CD4-positive, alpha-beta memory T cell (primary cell): Measurements from ENCODE around the gene CKAP4. TPM values are rescaled to one million over a fixed set of nuclear protein-coding genes. Genes with fewer than 3 reads are reported as not detected.

Experiments
- CTCF ChIA-PET: fragments of 350-600 bp; sonication (Branson Sonifier 250); formaldehyde crosslinking; loops from one replicate; lab custom pipeline; 2021; ENCODE audit warnings: inconsistent platforms; ENCODE audit not compliant: partially characterized antibody; lab: Charles Lee
- POLR2A ChIA-PET: fragments of 350-600 bp; sonication (Branson Sonifier 250); formaldehyde crosslinking; loops from one replicate; lab custom pipeline; 2021; ENCODE audit not compliant: partially characterized antibody; lab: Charles Lee
- DNase-seq, 5 donors: peaks; one replicate each; pipeline versions ENCODE4 v3.0.0 to v3.0.0-alpha.2; 2020 to 2022; ENCODE audit warnings: mixed read lengths in 1 of 5
- H3K27ac ChIP-seq: one replicate; pipeline ENCODE4 v1.7.0; 2013; ENCODE audit warnings: low read depth, low read length
- H3K27me3 ChIP-seq: 2 replicates; pipeline ENCODE4 v1.7.0; 2013; ENCODE audit warnings: mild to moderate bottlenecking, low read length, moderate library complexity; ENCODE audit not compliant: insufficient read depth
- H3K36me3 ChIP-seq: 2 replicates; pipeline ENCODE4 v1.7.0; 2013; ENCODE audit warnings: mild to moderate bottlenecking, low read length, moderate library complexity; ENCODE audit not compliant: insufficient read depth
- H3K4me1 ChIP-seq: 2 replicates; pipeline ENCODE4 v1.7.0; 2013; ENCODE audit warnings: mild to moderate bottlenecking, low read length, moderate library complexity; ENCODE audit not compliant: insufficient read depth
- H3K4me3 ChIP-seq, 2 donors: one replicate each; pipeline ENCODE4 v1.7.0; 2013; ENCODE audit warnings: low read length in 2 of 2, mild to moderate bottlenecking in 1 of 2
- H3K9me3 ChIP-seq, 2 donors: one replicate each; pipeline ENCODE4 v1.7.0; 2013; ENCODE audit warnings: low read length in 2 of 2, control low read depth in 1 of 2; ENCODE audit not compliant: control insufficient read depth in 1 of 2
- H3K27ac Mint-ChIP-seq, 7 donors: one replicate each; pipeline ENCODE4 v1.8.0; 2020 to 2021; ENCODE audit warnings: mixed read lengths in 7 of 7, mild to moderate bottlenecking in 6 of 7, inconsistent platforms in 3 of 7, moderate library complexity in 3 of 7
- H3K27me3 Mint-ChIP-seq, 2 donors: one replicate each; pipeline ENCODE4 v1.8.0; 2020 to 2021; ENCODE audit warnings: mixed read lengths in 2 of 2
- H3K36me3 Mint-ChIP-seq, 2 donors: one replicate each; pipeline ENCODE4 v1.8.0; 2020 to 2021; ENCODE audit warnings: mixed read lengths in 2 of 2, inconsistent platforms in 1 of 2, mild to moderate bottlenecking in 1 of 2
- H3K4me1 Mint-ChIP-seq, 4 donors: one replicate each; pipeline ENCODE4 v1.8.0; 2020 to 2021; ENCODE audit warnings: mixed read lengths in 4 of 4, mild to moderate bottlenecking in 1 of 4
- H3K4me3 Mint-ChIP-seq, 8 donors: one replicate each; pipeline ENCODE4 v1.8.0; 2020 to 2021; ENCODE audit warnings: mixed read lengths in 8 of 8, mild to moderate bottlenecking in 7 of 8, moderate library complexity in 6 of 8, inconsistent platforms in 3 of 8
- H3K9me3 Mint-ChIP-seq, 8 donors: one replicate each; pipeline ENCODE4 v1.8.0; 2020 to 2021; ENCODE audit warnings: mixed read lengths in 8 of 8, mild to moderate bottlenecking in 5 of 8, inconsistent platforms in 3 of 8, moderate library complexity in 1 of 8
- intact Hi-C: fragments of 100-400 bp; cut with micrococcal nuclease; formaldehyde crosslinking; loops from one replicate; pipeline ENCODE4 v1.15.1; 2023
- polyA plus RNA-seq, 2 donors: library from polyadenylated mRNA; unstranded; fragments of 300-500 nt; fragmentation: Illumina TruSeq; gene quantifications; one replicate each; pipeline ENCODE4 v1.2.3, GENCODE V29; 2021
- total RNA-seq, 2 experiments: library from RNA; stranded (reverse); gene quantifications; one replicate each; pipeline ENCODE4 v1.2.3, GENCODE V29; 2021

Gene CKAP4, protein sequence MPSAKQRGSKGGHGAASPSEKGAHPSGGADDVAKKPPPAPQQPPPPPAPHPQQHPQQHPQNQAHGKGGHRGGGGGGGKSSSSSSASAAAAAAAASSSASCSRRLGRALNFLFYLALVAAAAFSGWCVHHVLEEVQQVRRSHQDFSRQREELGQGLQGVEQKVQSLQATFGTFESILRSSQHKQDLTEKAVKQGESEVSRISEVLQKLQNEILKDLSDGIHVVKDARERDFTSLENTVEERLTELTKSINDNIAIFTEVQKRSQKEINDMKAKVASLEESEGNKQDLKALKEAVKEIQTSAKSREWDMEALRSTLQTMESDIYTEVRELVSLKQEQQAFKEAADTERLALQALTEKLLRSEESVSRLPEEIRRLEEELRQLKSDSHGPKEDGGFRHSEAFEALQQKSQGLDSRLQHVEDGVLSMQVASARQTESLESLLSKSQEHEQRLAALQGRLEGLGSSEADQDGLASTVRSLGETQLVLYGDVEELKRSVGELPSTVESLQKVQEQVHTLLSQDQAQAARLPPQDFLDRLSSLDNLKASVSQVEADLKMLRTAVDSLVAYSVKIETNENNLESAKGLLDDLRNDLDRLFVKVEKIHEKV
- 10 to 100 TPM; 12.5 to 13.0 TPM for total RNA-seq
- 1 to 10 TPM; 5.1 to 8.3 TPM for polyA plus RNA-seq

GRCh38 chr12:106247674-106248311 lies at the start of gene CKAP4:
CKAP4 (minus strand) TSS chr12:106248020; CDS start chr12:106247851, 169 bp downstream.
- Histone ChIP-seq H3K36me3 (no peaks in the 10 kb centered on the region), H3K27me3 (no peaks in the 10 kb centered on the region), H3K4me1 (peaks cover 34% of the 10 kb centered on the region), H3K9me3 (no peaks in the 10 kb centered on the region), H3K27ac (peak within 1 kb of the TSS; percentile 74), H3K4me3 (peak within 1 kb of the TSS; percentile 32 to 54)
- ChIA-PET POLR2A (interaction anchor here (1.0 to 14.5 kb wide), 7 partner anchors 11 to 513 kb away, joined by 3 to 223 read pairs (median 3); partner anchors contain the start of gene TCP11L2), CTCF (interaction anchor here (1.4 kb wide), 1 partner anchor 21 kb away, joined by 4 read pairs; no protein-coding TSS in a partner anchor)
- Mint-ChIP-seq H3K36me3 (peaks cover 4 to 11% of the 10 kb centered on the region in 2 donors), H3K27ac (peak within 1 kb of the TSS; percentile 80 to 98 (median 96)), H3K9me3 (peaks cover 0 to 2% (median 0%) of the 10 kb centered on the region in 8 donors), H3K27me3 (no peaks in the 10 kb centered on the region), H3K4me1 (peaks cover 9 to 43% (median 30%) of the 10 kb centered on the region in 4 donors), H3K4me3 (peak within 1 kb of the TSS; percentile 83 to 90 (median 87))
- DNase-seq: peak; percentile 56 to 65 (median 64)
- intact Hi-C loops: loop anchor here (1.0 to 10.0 kb wide), 4 partner anchors 20 to 847 kb away; partner anchors contain the start of genes CRY1 and TMEM263

GRCh38 chr12:106297075-106297474 lies 49.3 kb upstream of the CKAP4 start:
- intact Hi-C loops: no loop called here
- CTCF ChIA-PET: interaction anchor here (1.3 to 5.0 kb wide), 5 partner anchors 14 to 73 kb away, joined by 3 to 37 read pairs (median 13); no protein-coding TSS in a partner anchor

DNA sequence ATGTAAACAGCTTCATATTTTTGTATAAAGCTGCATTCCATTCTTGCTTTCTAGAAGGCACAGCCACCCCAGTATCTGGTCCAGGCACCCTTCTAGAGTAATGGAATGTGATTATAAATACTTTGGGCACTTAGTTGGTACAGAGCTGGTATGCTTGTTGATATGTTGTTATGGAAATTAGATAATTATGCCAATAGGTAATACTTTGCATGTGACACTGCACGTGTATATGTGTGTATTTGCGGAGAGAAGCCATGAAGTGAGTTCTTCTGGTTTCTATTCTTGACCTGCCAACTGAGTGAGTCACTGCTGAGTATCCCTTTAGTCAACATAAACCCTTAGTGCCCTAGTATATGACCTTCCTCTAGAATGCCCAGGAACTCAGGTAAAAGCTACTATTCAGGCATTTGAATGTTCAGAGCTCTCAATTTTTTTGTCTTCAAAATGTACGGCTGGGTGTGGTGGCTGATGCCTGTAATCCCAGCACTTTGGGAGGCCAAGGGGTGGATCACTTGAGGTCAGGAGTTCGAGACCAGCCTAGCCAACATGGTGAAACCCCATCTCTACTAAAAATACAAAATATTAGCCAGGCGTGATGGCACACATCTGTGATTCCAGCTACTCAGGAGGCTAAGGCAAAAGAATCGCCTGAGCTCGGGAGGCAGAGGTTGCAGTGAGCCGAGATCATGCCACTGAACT lies 48.5 kb upstream of the CKAP4 start:
- H3K4me3 ChIP-seq: no peak overlapping the region
- Mint-ChIP-seq H3K9me3 (no peaks in the 10 kb centered on the region), H3K4me3 (no peak overlapping the region), H3K27me3 (no peaks in the 10 kb centered on the region), H3K4me1 (peaks cover 9 to 19% (median 16%) of the 10 kb centered on the region in 4 donors), H3K36me3 (no peaks in the 10 kb centered on the region), H3K27ac (no peak overlapping the region)
- H3K36me3 ChIP-seq: no peaks in the 10 kb centered on the region
- CTCF ChIA-PET: interaction anchor here (0.7 to 5.0 kb wide), 6 partner anchors 11 to 72 kb away, joined by 3 to 37 read pairs (median 9); no protein-coding TSS in a partner anchor
- intact Hi-C loops: no loop called here
- no peaks in the 10 kb centered on the region for H3K9me3 ChIP-seq
- H3K27ac ChIP-seq: no peak overlapping the region
- no peak for DNase-seq
- no peaks in the 10 kb centered on the region for H3K27me3 ChIP-seq
- POLR2A ChIA-PET: interaction anchor here (0.6 to 1.7 kb wide), 3 partner anchors 9 to 57 kb away, joined by 3 to 6 read pairs (median 3); no protein-coding TSS in a partner anchor
- peaks cover 16% of the 10 kb centered on the region for H3K4me1 ChIP-seq

More at GRCh38 chr12:106297075-106297474, 49.3 kb upstream of the CKAP4 start:
- DNase-seq: no peak
- H3K27me3 Mint-ChIP-seq: no peaks in the 10 kb centered on the region
- no peaks in the 10 kb centered on the region for H3K36me3 ChIP-seq
- no peak overlapping the region for H3K4me3 ChIP-seq
- no peaks in the 10 kb centered on the region for H3K27me3 ChIP-seq
- no peak overlapping the region for H3K4me3 Mint-ChIP-seq
- no peaks in the 10 kb centered on the region for H3K36me3 Mint-ChIP-seq
- POLR2A ChIA-PET: interaction anchor here (0.6 to 1.4 kb wide), 7 partner anchors 16 to 58 kb away, joined by 3 to 4 read pairs (median 3); partner anchors contain the start of gene CKAP4
- peaks cover 21% of the 10 kb centered on the region for H3K4me1 ChIP-seq
- H3K4me1 Mint-ChIP-seq: peaks cover 15 to 25% (median 22%) of the 10 kb centered on the region in 4 donors
- peak overlapping the region in 1 of 7 donors; percentile 53 for H3K27ac Mint-ChIP-seq
- no peak overlapping the region for H3K27ac ChIP-seq
- no peaks in the 10 kb centered on the region for H3K9me3 ChIP-seq
- no peaks in the 10 kb centered on the region for H3K9me3 Mint-ChIP-seq

DNA sequence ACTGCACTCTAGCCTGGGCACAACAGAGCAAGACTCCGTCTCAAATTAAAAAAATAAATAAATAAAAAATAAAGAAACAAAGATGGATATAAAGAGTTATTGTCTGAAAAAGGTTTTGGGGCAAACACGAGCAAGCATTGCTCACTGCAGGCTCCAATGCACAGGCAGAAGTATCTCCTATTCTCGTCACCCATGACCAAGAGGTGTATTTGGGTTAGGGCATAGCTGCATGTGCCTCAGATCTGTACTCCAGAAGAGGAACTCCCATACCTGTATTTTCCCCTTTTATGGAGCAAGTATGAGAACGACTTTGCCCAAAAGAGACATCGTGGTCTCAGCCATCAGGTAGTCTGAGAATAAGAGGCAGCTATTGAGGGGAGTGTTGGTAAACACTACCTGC lies 44.5 kb upstream of the CKAP4 start:
- no peak for DNase-seq
- no peaks in the 10 kb centered on the region for H3K36me3 Mint-ChIP-seq
- Histone ChIP-seq H3K27ac (no peak overlapping the region), H3K36me3 (no peaks in the 10 kb centered on the region), H3K4me3 (no peak overlapping the region), H3K27me3 (no peaks in the 10 kb centered on the region), H3K9me3 (no peaks in the 10 kb centered on the region), H3K4me1 (no peaks in the 10 kb centered on the region)
- H3K27me3 Mint-ChIP-seq: no peaks in the 10 kb centered on the region
- peaks cover under 1 to 4% (median 3%) of the 10 kb centered on the region in 4 donors for H3K4me1 Mint-ChIP-seq
- POLR2A ChIA-PET: interaction anchor here (3.5 kb wide), 1 partner anchor 11 kb away, joined by 36 read pairs; the partner anchor contains the start of gene TCP11L2
- CTCF ChIA-PET: interaction anchor here (1.4 to 1.9 kb wide), 2 partner anchors 65 to 68 kb away, joined by 4 to 5 read pairs; no protein-coding TSS in a partner anchor
- H3K27ac Mint-ChIP-seq: no peak overlapping the region
- intact Hi-C loops: no loop called here
- H3K4me3 Mint-ChIP-seq: no peak overlapping the region
- no peaks in the 10 kb centered on the region for H3K9me3 Mint-ChIP-seq

- no peaks in the 10 kb centered on the region for H3K36me3 ChIP-seq
- no peaks in the 10 kb centered on the region for H3K4me1 ChIP-seq
- no peaks in the 10 kb centered on the region for H3K36me3 Mint-ChIP-seq
- ChIA-PET POLR2A (interaction anchor here (2.1 to 2.8 kb wide), 2 partner anchors 10 to 12 kb away, joined by 9 to 16 read pairs; no protein-coding TSS in a partner anchor), CTCF (interaction anchor here (1.1 kb wide), 1 partner anchor 9 kb away, joined by 4 read pairs; no protein-coding TSS in a partner anchor)
- no peaks in the 10 kb centered on the region for H3K27me3 ChIP-seq
- intact Hi-C loops: no loop called here
- no peak overlapping the region for H3K27ac Mint-ChIP-seq
- no peak overlapping the region for H3K4me3 Mint-ChIP-seq
- DNase-seq: no peak
- H3K9me3 ChIP-seq: no peaks in the 10 kb centered on the region
- H3K9me3 Mint-ChIP-seq: no peaks in the 10 kb centered on the region
- H3K4me1 Mint-ChIP-seq: no peaks in the 10 kb centered on the region
- H3K4me3 ChIP-seq: no peak overlapping the region
- no peak overlapping the region for H3K27ac ChIP-seq
- H3K27me3 Mint-ChIP-seq: no peaks in the 10 kb centered on the region
Observed at GRCh38 chr12:106291342-106291741, 43.5 kb upstream of the CKAP4 start.

DNA sequence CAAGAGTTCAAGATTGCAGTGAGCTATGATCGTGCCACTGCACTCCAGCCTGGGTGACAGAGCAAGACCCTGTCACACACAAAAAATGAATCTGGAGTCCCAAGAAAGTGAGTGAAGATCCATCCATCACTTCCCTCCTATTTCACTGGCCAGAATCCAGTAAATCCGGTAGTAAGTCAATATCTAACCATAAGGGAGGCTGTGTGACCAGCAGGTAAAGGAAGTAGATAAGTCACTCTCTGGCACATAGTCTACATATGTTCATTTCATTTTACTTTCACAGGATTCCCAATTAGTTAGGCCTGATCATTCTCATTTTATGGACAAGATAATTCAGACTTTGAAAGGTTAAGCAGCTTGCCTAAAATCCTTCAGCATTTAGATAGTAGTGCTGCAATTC lies 42.8 kb upstream of the CKAP4 start:
- H3K9me3 Mint-ChIP-seq: no peaks in the 10 kb centered on the region
- no peak for DNase-seq
- no peaks in the 10 kb centered on the region for H3K36me3 Mint-ChIP-seq
- H3K4me3 ChIP-seq: no peak overlapping the region
- H3K27me3 Mint-ChIP-seq: peaks cover 0 to 2% of the 10 kb centered on the region in 2 donors
- H3K36me3 ChIP-seq: no peaks in the 10 kb centered on the region
- no peaks in the 10 kb centered on the region for H3K4me1 Mint-ChIP-seq
- no peaks in the 10 kb centered on the region for H3K27me3 ChIP-seq
- H3K27ac ChIP-seq: no peak overlapping the region
- H3K4me1 ChIP-seq: no peaks in the 10 kb centered on the region
- H3K27ac Mint-ChIP-seq: no peak overlapping the region
- POLR2A ChIA-PET: interaction anchor here (2.1 to 2.8 kb wide), 2 partner anchors 11 to 13 kb away, joined by 9 to 16 read pairs; no protein-coding TSS in a partner anchor
- no peak overlapping the region for H3K4me3 Mint-ChIP-seq
- intact Hi-C loops: no loop called here
- H3K9me3 ChIP-seq: no peaks in the 10 kb centered on the region
- CTCF ChIA-PET: interaction anchor here (1.5 kb wide), 1 partner anchor 63 kb away, joined by 6 read pairs; no protein-coding TSS in a partner anchor
